GM18909 (cell line): ENCODE results near the gene HDHD5.

Experiments used
- ATAC-seq: cut with Tn5 transposase; IDR thresholded peaks from one replicate; pipeline ENCODE4 v1.9.1; 2021; ENCODE audit warnings: mild to moderate bottlenecking; ENCODE audit not compliant: unreplicated experiment, poor library complexity

Gene HDHD5

DNA sequence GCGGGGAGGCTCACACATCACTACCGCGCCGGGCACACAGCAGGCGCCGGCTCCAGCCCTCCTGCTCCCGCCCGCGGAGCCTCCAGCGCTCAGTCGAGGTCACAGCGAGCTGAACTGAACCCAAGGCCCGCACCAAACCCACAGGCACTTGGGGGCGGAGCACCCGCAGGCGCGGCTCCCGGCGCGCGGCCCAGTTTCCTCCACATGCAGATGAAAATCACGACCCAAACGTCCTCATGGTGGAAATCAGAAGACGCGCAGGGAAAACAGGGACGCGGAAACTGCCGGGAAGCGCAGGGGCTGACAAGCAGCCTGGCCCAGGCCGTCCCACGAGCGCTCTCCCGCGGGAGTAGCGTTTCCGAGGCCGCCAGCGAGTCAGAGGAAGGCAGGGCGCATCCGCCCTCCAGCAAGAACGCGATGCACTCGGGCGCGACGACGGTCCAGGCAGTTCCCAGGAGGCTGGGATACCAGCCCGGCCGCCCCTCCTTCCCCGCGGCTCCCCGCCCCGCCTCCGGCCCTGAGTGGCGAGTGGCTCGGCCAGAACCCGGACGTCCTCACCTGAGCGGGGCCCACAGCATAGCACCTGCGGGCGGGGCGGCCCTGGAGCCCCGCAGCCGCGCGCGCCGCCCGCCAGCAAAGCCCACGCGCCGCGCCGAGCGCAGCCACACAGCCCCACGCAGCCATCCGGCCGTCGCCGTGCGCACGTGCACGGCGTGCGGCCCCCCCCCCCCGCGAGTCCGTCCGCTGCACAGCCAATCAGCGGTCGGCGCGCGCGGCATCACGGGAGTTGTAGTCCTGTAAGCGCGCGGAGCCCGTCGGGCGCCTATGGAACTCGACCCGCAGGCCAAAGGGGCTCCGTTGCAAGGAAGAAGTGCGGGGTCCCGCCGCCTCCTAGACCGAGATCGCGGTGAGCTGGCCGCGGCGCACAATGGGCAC lies at the start of gene HDHD5:
TSS of gene HDHD5 (minus strand) at position 710 of the 936 bp plus-strand sequence. CDS start at position 684, 26 bp downstream.
- ATAC-seq, result peak; percentile 69

DNA sequence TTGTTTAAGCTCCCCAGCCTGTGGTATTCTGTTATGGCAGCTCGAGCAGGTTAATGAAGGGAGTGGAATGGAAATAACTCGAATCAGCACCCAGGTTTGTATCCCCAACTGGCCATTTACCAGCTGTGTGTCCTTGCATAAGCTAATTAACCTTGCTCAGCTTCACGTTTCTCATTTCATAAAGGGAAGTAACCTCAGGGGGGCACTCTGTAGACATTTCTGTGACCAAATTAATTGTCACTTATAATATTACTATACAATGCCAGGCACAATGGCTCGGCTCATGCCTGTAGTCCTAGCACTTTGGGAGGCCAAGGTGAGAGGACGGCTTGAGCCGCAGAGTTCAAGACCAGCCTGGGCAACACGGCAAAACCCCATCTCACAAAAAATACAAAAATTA lies 46.4 kb upstream of the HDHD5 start:
- no peak for ATAC-seq

DNA sequence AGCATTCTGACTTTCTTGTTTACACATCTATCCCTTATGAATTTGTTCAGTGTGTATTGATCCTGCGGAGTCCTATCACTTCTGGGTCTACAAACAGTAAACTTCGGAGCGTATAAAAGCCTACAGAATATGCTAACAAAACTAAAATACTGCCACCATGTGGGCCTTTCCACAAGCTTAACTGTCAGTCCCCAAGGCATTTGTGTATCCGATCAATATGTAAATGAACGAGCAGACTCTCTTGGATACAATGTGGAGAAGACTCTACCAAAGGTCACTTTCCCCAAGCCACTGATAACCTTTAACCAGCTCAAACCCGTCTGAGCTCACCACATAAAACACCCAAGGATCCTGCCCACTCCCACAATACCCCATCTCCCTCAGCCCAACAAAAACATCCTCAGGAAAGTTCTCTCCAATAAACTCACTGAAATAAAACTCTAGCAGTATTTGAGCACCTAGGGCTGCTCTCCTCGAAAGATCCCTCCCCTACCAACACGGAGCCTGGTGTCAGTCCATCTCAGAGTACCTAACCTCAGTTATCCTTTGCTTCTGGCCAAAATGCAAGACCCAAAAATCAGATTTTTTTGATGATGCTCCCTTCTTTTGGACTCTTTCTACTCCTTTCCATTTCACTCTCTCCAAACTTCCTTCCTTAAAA lies 42.3 kb upstream of the HDHD5 start:
- ATAC-seq, result no peak

DNA sequence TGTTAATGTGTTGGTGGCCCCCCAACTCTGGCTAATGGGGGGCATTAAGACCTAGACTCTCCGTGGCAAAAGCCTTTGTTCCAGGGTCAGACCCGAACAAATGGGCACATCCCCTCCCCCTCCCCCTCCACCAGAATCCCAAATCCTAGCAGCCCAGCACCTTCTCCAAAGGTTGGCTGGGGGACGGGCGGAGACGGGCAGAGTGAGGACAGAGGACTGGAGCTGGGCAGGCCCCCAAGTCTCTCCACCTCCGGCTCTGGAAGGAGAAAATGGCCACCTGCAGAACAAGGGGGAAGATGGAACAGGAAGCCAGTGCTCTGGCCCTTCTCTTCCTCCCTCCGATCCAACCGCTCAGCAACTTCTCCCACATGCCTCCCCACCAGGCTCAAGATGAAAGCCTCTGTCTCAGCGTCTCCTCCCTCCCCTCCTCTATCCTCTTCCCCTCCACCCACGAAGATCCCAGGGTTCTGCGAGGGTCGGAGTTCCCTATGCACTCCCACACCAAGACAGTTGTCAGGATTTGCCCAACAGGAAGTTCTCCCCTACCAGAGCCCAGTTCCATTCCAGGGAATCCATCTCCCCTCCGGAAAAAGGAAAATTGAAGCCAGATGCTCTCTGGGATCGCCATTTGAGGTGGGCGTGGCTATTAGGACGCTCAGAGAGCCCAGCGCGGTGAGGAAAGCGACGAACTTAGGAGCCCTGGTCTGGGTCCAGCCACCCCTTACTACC lies 40.1 kb upstream of the HDHD5 start:
- ATAC-seq, result no peak

DNA sequence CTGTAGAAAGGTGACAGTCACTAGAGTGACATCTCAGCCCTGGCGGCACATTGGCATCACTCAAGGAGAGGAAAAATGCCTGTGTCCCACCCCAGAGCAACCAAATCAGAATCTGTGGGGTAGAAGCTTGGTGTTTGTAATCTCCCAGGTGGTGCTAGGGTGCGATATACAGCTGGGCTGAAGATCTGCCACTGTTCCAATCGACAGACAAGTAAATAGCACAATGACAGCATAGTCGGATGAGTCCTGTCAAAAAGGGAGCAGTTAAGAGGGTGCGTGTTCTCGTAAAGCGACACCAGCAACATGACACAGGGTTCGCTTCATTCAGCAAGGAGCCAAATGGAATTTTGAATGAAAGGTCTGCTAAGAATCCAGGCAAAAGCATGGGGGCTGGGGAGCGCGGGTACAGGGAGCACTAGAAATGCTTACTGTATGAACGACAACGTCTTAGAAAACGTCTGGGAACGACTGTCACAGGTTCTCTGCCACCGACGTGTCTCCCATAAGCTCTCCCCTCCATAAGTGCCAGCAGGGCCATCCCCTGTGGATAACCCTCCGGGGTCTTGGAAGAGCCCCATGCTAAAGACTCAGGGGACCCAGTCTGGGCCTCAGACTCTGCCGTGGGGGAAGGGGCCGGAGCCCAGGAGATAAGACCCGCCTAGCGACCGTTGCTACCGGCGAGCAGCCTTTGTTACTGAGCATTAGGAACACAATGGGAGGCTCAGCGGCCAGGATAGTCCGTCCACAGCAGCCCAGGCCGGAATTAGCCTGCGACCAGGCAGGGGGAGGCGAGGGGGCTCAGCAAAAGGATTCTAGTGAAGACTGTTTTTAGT lies 39.3 kb upstream of the HDHD5 start:
- ATAC-seq, result no peak

DNA sequence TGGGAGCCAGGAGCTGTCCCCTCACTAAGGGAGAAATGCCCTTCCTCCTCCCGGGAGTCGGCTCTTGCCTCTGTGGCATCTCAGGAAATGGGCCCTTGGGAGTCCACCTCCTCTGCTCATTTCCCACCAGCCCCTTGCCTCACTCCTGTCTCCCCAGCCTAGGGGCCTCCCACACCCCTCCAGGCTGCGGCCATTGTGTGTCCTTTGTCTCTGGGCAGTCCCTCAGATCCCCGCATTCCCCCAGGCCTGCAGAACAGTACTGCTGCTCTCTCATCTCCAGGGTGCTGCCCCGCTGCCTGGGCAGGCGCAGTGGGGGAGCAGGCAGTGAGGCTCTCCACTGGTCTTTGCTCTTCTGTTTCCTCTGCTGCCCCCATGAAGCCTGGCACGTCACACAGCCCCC lies 35.1 kb upstream of the HDHD5 start:
- no peak for ATAC-seq

DNA sequence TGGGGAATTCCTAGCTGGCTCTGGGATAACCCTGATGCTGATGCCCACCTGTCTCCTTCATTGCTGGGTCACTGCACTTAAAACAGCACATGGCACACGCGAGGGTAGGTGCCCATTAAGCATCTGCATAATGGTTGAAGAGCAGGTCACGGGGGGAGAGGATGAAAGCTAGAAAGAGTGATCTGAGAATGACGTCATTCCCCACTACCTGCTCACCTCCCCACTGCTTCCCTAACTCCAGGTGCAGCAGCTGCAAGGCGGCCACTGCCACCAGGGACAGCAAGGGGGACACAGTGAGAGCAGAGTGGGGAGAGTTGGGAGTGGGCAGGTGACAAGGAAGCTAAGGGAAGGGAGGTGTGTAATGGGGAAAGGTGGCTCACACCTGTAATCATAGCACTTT lies 33.1 kb upstream of the HDHD5 start:
- ATAC-seq, result no peak

DNA sequence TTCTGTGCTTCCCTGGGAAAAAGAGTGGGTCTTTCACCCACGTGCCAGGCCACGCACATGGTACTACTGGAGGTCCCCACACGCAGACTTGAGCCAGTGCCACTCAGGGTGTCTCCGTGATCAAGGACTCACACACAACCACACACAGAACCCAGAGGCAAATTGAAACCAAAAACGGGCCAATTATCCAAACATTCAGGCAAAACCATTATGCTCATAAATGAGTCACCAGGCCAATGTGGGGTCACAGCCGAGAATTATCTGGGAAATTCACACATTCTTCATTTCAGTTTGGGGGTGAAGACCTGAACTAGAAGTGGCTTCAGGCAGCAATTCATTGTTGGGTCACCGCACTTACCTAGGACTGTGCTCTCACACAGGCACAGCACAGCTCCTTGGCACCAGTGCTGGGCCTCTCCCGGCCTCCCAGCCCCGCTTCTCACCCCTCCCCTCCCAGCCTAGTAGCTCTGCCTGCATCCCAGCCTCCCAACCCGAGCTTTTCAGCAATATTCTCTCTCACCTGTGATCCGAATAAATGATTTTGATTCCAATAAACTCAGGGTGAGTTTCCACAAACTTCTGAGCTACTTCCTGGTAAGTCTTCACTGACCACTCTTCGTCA lies 32.2 kb upstream of the HDHD5 start:
- no peak for ATAC-seq

DNA sequence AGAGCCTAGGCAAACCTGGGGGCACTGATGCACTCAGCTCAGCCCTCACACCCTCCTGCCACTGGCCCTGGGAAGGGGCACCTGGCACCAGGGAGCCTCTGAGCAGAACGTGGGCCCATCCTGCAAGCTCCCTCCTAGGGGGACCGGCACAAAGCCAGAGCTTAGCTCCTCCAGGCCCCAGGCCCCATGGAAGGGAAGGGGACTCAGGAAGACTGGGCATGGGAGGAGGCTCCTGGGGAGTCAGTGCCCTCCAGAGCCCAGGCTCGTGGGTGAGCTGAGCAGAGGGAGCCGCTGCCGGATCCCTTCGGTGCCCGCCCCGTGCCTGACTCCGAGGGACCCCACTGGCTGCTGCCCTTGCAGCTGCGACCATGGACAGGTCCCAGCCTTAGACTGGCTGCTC lies 31.6 kb upstream of the HDHD5 start:
- ATAC-seq, result no peak

DNA sequence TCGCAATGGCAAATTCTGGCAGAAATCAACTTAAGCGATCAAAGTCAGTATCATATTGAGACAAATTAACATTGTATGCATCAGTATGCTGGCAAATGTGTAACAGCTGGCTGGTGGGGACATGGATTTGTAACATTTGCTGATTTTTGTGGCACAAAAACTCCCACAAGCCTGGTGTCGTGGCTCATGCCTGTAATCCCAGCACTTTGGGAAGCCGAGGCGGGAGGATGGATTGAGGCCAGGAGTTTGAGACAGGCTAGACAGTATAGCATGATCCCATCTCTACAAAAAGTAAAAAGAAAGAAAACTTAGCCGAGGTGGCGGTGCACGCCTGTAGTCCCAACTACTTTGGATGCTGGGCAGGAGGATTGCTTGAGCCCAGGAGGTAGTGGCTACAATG lies 17.6 kb upstream of the HDHD5 start:
- no peak for ATAC-seq

DNA sequence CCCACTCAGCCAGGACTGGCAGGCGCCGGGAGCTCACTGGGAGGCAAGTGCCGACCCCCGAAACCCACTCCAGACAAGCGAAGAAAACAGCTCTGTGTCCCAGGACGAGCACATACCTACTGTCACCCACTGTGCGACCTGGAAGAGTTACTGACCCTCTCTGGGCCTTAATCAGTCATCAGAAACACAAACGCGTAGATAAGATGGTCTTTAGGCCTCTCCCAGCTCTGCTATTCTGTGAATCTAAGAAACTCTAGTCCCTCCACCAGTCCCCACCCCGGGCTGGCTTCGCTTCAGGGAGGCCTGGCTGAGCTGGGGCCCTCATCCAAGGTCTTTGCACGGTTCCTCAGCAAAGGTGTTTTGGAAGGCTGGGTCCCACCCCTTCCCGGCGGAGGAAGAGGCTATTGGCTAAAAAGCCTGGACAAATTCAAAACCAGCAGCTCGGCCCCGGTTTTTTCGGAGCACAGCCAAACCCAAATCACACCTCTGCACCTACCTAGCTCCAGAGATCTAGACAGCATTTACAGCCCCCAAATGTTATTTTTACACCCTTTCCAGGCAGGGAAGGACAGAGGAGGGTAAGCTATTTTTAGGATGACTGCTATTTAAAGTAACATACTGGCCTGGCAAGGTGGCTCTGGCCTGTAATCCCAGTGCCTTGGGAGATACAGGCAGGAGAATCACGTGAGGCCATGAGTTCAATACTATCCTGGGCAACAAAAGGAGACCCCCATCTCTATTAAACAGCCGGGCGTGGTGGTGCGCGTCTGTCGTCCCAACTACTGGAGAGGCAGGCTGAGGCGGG lies 13.2 kb upstream of the HDHD5 start:
- peak; percentile 12 for ATAC-seq

DNA sequence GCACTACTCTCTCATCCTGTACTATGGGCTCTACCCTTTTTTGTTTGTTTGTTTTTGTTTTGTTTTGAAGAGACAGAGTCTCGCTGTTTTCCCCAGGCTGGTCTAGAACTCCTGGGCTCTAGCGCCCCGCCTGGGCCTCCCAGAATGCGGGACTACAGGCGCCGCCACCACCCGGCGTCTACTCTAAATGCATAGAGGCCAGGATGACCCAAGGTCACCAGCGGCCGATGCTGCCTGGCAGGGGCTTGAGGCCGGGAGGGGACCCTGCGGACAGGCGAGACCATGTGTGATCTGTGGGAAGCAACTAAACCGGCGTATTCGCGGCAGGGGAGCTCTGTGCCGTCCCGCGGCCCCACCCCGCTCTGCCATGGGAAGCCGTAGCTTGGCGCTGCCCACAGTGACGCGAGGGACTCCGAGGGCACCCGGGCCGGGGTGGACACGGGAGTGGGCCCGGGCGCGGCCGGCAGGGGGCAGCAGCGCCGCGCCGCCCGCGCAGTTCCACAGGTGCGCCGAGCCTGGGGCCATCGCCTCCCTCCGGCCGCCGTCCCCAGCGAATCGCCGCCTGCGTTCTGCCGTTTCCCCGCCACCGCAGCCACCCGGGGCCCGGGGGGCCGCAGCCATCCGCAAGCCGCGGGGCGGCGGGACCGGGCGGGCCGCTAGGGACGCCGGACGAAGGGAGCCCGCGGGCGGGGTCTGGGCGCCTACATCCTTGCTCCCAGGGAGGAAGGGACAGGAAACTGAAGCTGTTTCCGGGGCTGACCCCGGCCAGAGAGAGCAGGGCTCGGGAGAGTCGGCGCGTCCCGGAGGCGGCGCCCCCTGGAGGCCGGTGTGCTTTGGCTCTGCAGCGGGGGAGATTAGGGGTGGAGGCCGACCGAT lies 12.3 kb upstream of the HDHD5 start:
- peak; percentile 91 for ATAC-seq

DNA sequence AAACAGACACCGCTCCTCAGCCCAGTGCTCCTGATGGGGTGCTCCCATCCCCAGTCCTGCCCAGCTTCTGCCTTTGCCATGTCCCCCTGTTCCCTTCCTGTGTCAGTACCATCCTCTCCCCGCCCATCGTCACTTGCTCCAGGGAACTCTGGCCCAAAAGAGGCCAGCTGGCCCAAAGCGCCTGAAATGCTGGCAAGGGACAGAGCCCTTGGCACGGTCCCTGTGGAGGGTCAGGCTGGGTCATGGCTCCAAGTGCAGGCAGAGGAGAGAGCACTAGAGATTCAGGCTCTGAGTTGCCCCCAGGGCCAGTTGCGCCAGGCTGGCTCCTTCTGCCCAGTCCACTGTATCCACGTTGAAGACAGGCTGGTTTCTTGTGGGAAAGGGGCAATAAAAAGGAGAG lies 8.4 kb upstream of the HDHD5 start:
- ATAC-seq, result no peak

DNA sequence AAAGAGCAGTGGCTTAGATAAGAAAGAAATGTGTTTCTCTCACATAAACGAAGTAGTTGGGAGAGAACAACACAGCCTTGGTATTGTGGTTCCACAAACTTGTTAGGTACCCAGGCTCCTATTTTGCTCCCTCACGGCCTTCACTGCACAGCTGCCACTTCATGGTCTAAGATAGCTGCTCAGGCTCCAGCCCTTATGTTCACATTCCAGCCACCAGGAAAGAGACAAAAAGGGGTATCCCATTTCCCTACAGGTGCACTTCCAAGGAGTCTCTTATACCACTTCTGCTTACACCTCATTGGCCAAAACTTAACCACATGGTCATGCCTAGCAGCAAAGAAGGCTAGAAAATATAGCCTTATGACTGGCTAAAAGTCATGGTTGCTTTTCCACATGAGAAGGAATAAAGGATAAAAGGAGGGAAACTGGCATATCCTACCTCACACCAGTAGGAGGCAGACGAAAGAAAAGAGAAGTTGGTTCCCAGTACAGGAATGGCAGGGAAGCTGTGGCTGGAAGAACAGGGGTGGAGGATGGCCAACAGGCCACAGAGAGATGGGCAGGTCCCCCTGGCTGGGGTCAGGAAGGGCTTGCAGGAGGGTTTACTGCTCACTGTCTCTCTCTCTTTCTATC lies 5.4 kb upstream of the HDHD5 start:
- no peak for ATAC-seq

DNA sequence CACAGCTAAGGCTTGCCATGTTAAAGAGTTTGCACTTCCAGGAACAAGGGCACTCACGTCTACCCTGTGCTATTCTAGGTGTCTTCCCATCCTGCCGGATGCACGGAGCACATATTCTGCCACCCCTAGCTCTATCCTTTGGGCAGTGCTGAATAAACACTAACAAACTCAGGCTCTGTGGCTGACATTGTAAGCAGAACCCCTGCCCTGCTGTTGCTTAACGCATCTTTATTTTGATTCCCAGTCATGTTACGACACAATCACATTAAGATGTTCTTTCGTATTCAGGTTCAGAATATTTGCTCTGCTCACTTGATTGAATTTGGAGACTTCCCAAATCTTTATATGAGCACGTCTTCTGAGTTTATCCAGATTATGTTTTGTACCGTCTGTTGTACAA lies 3.7 kb upstream of the HDHD5 start:
- no peak for ATAC-seq

DNA sequence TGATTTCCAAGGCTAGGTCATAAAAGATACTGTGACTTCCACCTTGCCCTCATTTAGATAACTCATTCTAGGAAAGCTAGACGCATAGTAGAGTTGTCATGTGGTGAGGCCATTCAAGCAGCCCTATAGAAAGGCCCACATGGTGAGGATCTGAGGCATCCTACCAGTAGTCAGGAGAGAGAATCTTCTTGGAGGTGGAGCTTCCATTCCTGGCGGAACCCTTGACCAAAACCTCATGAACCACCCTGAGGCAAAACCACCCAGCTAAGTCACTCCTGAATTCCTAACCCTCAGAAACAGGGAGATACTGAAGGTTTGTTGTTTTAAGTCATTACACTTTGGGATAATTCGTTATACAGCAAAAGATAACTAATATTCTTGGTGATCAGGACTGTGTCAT lies 2.9 kb upstream of the HDHD5 start:
- ATAC-seq, result no peak

DNA sequence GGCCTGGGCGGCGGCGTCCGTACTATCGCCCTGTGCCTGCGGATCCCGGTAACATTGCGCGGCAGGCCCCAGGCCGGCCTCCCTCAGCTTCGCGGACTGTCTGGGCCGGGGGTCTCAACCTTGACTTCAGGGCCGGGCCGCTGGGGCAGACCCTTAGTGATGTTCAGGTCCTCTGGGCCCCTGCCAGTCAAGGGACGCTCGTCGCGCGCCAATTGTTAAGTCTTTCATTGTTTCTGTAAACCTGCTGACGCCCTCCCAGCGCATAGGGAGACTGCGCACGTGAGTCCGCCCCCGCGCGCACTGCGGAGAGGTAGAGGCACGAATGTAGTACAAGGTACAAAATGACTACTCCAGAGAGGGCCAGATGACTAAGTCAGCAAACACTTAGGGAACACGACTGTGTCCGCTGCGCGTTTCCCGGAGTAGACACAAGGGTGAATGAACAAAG lies 451 bp upstream of the HDHD5 start:
- peak; percentile 20 for ATAC-seq
